ENCODE measurements around the gene ZXDC.

DNA sequence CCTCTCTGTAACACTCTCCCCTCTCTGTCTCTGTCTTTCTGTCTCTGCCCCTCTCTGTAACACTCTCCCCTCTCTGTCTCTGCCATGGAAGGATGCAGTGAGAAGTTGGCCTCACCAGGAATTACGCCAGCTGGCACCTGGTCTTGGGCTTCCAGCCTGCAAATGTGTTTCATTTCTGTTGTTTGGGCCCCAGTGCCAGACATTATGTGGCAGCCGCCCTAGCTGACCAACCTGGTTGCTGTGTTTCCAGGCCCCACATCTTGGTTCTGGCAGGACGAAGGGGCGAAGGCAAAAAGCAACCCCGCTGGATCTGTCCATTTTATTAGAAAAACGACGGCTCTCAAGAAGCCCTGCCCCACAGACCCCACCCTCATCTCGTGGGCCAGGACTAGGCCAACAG, 5.2 kb upstream of the ZXDC start:
- TF ChIP-seq, protein P1, sequence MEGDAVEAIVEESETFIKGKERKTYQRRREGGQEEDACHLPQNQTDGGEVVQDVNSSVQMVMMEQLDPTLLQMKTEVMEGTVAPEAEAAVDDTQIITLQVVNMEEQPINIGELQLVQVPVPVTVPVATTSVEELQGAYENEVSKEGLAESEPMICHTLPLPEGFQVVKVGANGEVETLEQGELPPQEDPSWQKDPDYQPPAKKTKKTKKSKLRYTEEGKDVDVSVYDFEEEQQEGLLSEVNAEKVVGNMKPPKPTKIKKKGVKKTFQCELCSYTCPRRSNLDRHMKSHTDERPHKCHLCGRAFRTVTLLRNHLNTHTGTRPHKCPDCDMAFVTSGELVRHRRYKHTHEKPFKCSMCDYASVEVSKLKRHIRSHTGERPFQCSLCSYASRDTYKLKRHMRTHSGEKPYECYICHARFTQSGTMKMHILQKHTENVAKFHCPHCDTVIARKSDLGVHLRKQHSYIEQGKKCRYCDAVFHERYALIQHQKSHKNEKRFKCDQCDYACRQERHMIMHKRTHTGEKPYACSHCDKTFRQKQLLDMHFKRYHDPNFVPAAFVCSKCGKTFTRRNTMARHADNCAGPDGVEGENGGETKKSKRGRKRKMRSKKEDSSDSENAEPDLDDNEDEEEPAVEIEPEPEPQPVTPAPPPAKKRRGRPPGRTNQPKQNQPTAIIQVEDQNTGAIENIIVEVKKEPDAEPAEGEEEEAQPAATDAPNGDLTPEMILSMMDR (IDR thresholded peaks at IDR 0.05), result no peak
- TF ChIP-seq POLR2A (IDR thresholded peaks at IDR 0.05), result no peak
